PC-9 (cell line): ENCODE results near the gene PCMT1.

Experiments used
- EZH2 ChIP-seq: fragments of 200-600 bp; sonication (generic); IDR thresholded peaks from 2 replicates; pipeline ENCODE4 v1.8.0; 2017; ENCODE audit warnings: antibody characterized with exemption, low read depth
- TF ChIP-seq, protein P1 (sequence below): fragments of 200-600 bp; sonication (generic); conservative IDR thresholded peaks from 2 replicates; pipeline ENCODE4 v1.6.1; 2017; ENCODE audit warnings: mixed run types, antibody characterized with exemption, mild to moderate bottlenecking, moderate library complexity

DNA sequence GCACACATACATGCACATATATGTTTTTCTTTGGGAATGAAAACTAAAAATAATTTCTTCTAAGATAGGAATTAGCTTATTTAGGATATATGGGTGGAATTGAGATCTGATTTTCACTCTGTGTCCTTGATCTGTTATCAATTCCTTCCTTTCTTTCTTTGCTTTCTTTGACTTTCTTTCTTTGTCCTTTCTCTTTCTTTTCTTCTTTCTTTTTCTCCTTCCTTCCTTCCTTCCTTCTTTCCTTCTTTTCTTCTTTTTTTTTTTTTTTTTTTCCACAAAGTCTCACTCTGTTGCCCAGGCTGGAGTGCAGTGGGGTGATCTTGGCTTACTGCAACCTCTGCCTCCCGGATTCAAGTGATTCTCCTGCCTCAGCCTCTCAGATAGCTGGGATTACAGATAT, 28.1 kb downstream of the PCMT1 start:
- TF ChIP-seq, protein P1, sequence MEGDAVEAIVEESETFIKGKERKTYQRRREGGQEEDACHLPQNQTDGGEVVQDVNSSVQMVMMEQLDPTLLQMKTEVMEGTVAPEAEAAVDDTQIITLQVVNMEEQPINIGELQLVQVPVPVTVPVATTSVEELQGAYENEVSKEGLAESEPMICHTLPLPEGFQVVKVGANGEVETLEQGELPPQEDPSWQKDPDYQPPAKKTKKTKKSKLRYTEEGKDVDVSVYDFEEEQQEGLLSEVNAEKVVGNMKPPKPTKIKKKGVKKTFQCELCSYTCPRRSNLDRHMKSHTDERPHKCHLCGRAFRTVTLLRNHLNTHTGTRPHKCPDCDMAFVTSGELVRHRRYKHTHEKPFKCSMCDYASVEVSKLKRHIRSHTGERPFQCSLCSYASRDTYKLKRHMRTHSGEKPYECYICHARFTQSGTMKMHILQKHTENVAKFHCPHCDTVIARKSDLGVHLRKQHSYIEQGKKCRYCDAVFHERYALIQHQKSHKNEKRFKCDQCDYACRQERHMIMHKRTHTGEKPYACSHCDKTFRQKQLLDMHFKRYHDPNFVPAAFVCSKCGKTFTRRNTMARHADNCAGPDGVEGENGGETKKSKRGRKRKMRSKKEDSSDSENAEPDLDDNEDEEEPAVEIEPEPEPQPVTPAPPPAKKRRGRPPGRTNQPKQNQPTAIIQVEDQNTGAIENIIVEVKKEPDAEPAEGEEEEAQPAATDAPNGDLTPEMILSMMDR, result no peak
- TF ChIP-seq EZH2, result no peak
